Measurements from ENCODE around the gene DIDO1.

The DIDO1 gene

GRCh38 chr20:62913043-62913630 is 13.2 kb downstream of the DIDO1 start:
- H3K4me3 ChIP-seq (ENCODE audit: insufficient read depth, low read length, poor library complexity, severe bottlenecking): no peak overlapping the region
- H3F3A ChIP-seq (ENCODE audit: insufficient read depth): peaks cover under 1% of the 10 kb centered on the region; the same call in 1 of the 2 replicates
- H3K4me2 ChIP-seq (ENCODE audit: low read depth, low read length, poor library complexity, severe bottlenecking): no peak overlapping the region
- peaks cover 49% of the 10 kb centered on the region for H4K20me1 ChIP-seq (ENCODE audit: low read depth, low read length)
- no peaks in the 10 kb centered on the region for H3K9me2 ChIP-seq (replicated peaks; ENCODE audit: insufficient read depth, low read length)
- no peaks in the 10 kb centered on the region for H3K9me3 ChIP-seq (ENCODE audit: insufficient read depth, low read length)
- H3K27ac ChIP-seq (ENCODE audit: low read depth, low read length): no peak overlapping the region
- no peak overlapping the region for H3K9ac ChIP-seq (ENCODE audit: low read length)
- H3K79me2 ChIP-seq (ENCODE audit: insufficient read depth, low read length): peaks cover 94% of the 10 kb centered on the region
- H3K27me3 ChIP-seq (ENCODE audit: low read length): no peaks in the 10 kb centered on the region
- no peak for TF ChIP-seq CTCF (IDR thresholded peaks at IDR 0.05; ENCODE audit: insufficient read depth, low read length, poor library complexity, severe bottlenecking)
- TF ChIP-seq EZH2phosphoT487 (conservative IDR thresholded peaks at IDR 0.05; ENCODE audit: low read length): no peak
- no peak overlapping the region for H2AFZ ChIP-seq (ENCODE audit: low read depth, low read length, severe bottlenecking)
- peaks cover 18% of the 10 kb centered on the region; the same call in 1 of the 2 replicates for H3K36me3 ChIP-seq (ENCODE audit: low read length)

GRCh38 chr20:62911701-62912280 is 14.5 kb downstream of the DIDO1 start:
- peaks cover 81% of the 10 kb centered on the region for H3K79me2 ChIP-seq (ENCODE audit: insufficient read depth, low read length)
- H4K20me1 ChIP-seq (ENCODE audit: low read depth, low read length): peaks cover 36% of the 10 kb centered on the region
- TF ChIP-seq CTCF (IDR thresholded peaks at IDR 0.05; ENCODE audit: insufficient read depth, low read length, poor library complexity, severe bottlenecking) (no peak), EZH2phosphoT487 (conservative IDR thresholded peaks at IDR 0.05; ENCODE audit: low read length) (no peak)

GRCh38 chr20:62910777-62911497 is 15.4 kb downstream of the DIDO1 start:
- Histone ChIP-seq H3K4me3 (ENCODE audit: insufficient read depth, low read length, poor library complexity, severe bottlenecking) (no peak overlapping the region), H3K27me3 (ENCODE audit: low read length) (no peaks in the 10 kb centered on the region), H3F3A (ENCODE audit: insufficient read depth) (no peaks in the 10 kb centered on the region), H3K9ac (ENCODE audit: low read length) (no peak overlapping the region), H3K36me3 (ENCODE audit: low read length) (peaks cover 26% of the 10 kb centered on the region; the same call in 1 of the 2 replicates), H3K9me3 (ENCODE audit: insufficient read depth, low read length) (no peaks in the 10 kb centered on the region), H3K27ac (ENCODE audit: low read depth, low read length) (no peak overlapping the region), H3K79me2 (ENCODE audit: insufficient read depth, low read length) (peaks cover 72% of the 10 kb centered on the region), H4K20me1 (ENCODE audit: low read depth, low read length) (peaks cover 29% of the 10 kb centered on the region), H3K4me2 (ENCODE audit: low read depth, low read length, poor library complexity, severe bottlenecking) (no peak overlapping the region), H3K9me2 (replicated peaks; ENCODE audit: insufficient read depth, low read length) (no peaks in the 10 kb centered on the region), H2AFZ (ENCODE audit: low read depth, low read length, severe bottlenecking) (no peak overlapping the region)
- TF ChIP-seq CTCF (IDR thresholded peaks at IDR 0.05; ENCODE audit: insufficient read depth, low read length, poor library complexity, severe bottlenecking) (no peak), EZH2phosphoT487 (conservative IDR thresholded peaks at IDR 0.05; ENCODE audit: low read length) (no peak)

More at GRCh38 chr20:62911701-62912280, 14.5 kb downstream of the DIDO1 start:
- Histone ChIP-seq H3K4me2 (ENCODE audit: low read depth, low read length, poor library complexity, severe bottlenecking) (no peak overlapping the region), H2AFZ (ENCODE audit: low read depth, low read length, severe bottlenecking) (no peak overlapping the region), H3K9me3 (ENCODE audit: insufficient read depth, low read length) (no peaks in the 10 kb centered on the region), H3K9me2 (replicated peaks; ENCODE audit: insufficient read depth, low read length) (no peaks in the 10 kb centered on the region), H3K9ac (ENCODE audit: low read length) (no peak overlapping the region), H3K36me3 (ENCODE audit: low read length) (peaks cover 22% of the 10 kb centered on the region; the same call in 1 of the 2 replicates), H3K27ac (ENCODE audit: low read depth, low read length) (no peak overlapping the region), H3F3A (ENCODE audit: insufficient read depth) (no peaks in the 10 kb centered on the region), H3K4me3 (ENCODE audit: insufficient read depth, low read length, poor library complexity, severe bottlenecking) (no peak overlapping the region), H3K27me3 (ENCODE audit: low read length) (no peaks in the 10 kb centered on the region)

Measured in SU-DHL-6 (cell line).